GM23338 (cell line): ENCODE data around the gene REST. TPM values are rescaled to one million over a fixed set of nuclear protein-coding genes. Genes with fewer than 3 reads are reported as not detected.

ENCODE experiments used
- ATAC-seq: fragments of 200-7000 bp; cut with Tn5 transposase; 3 replicates; pipeline ENCODE4 v1.9.1; 2020
- DNase-seq: peaks from one replicate; pipeline ENCODE4 v3.0.0-alpha.2; 2015; ENCODE audit warnings: low spot score
- H2AFZ ChIP-seq: fragments of 200-600 bp; sonication (generic); 2 replicates; pipeline ENCODE4 v1.8.0; 2016; ENCODE audit warnings: antibody characterized with exemption, mild to moderate bottlenecking, moderate library complexity
- H3F3A ChIP-seq: fragments of 200-600 bp; sonication (generic); replicated peaks from 2 replicates; pipeline ENCODE4 v1.8.0; 2017; ENCODE audit warnings: antibody characterized with exemption, mixed run types, low read depth
- H3K27ac ChIP-seq: fragments of 200-600 bp; sonication (generic); 2 replicates; pipeline ENCODE4 v1.6.1; 2016; ENCODE audit warnings: low read depth
- H3K27me3 ChIP-seq: fragments of 200-600 bp; sonication (generic); 2 replicates; pipeline ENCODE4 v1.8.0; 2016; ENCODE audit warnings: mild to moderate bottlenecking, mixed run types, moderate library complexity; ENCODE audit not compliant: insufficient read depth
- H3K36me3 ChIP-seq: fragments of 200-600 bp; sonication (generic); 2 replicates; pipeline ENCODE4 v1.8.0; 2016; ENCODE audit warnings: mild to moderate bottlenecking; ENCODE audit not compliant: insufficient read depth
- H3K4me1 ChIP-seq: fragments of 200-600 bp; sonication (generic); 2 replicates; pipeline ENCODE4 v1.8.0; 2016; ENCODE audit warnings: mild to moderate bottlenecking, moderate library complexity; ENCODE audit not compliant: insufficient read depth
- H3K4me2 ChIP-seq: fragments of 200-600 bp; sonication (generic); 2 replicates; pipeline ENCODE4 v1.7.1; 2017; ENCODE audit warnings: mixed run types
- H3K4me3 ChIP-seq: fragments of 200-600 bp; sonication (generic); 2 replicates; pipeline ENCODE4 v1.6.1; 2016; ENCODE audit warnings: mixed run types
- H3K79me2 ChIP-seq: fragments of 200-600 bp; sonication (generic); replicated peaks from 2 replicates; pipeline ENCODE4 v1.8.0; 2017; ENCODE audit warnings: mild to moderate bottlenecking; ENCODE audit not compliant: insufficient read depth
- H3K9me2 ChIP-seq: fragments of 200-600 bp; sonication (generic); 2 replicates; pipeline ENCODE4 v1.8.0; 2017; ENCODE audit not compliant: insufficient read depth
- H4K20me1 ChIP-seq: fragments of 200-600 bp; sonication (generic); replicated peaks from 2 replicates; pipeline ENCODE4 v1.8.0; 2017; ENCODE audit warnings: mild to moderate bottlenecking; ENCODE audit not compliant: insufficient read depth
- H3K27ac Mint-ChIP-seq: 2 replicates; pipeline ENCODE4 v1.8.0; 2020; ENCODE audit warnings: inconsistent platforms, mild to moderate bottlenecking, moderate library complexity, mixed read lengths
- H3K27me3 Mint-ChIP-seq: 3 replicates; pipeline ENCODE4 v1.8.0; 2022; ENCODE audit warnings: low read depth, mild to moderate bottlenecking, moderate library complexity, mixed read lengths, inconsistent platforms; ENCODE audit not compliant: insufficient read depth, poor library complexity
- H3K36me3 Mint-ChIP-seq: 3 replicates; pipeline ENCODE4 v1.8.0; 2021; ENCODE audit warnings: low read depth, mild to moderate bottlenecking, inconsistent platforms, moderate library complexity, mixed read lengths
- H3K4me1 Mint-ChIP-seq: 3 replicates; pipeline ENCODE4 v1.8.0; 2020; ENCODE audit warnings: mild to moderate bottlenecking, inconsistent platforms, mixed read lengths
- H3K4me3 Mint-ChIP-seq: 3 replicates; pipeline ENCODE4 v1.8.0; 2021; ENCODE audit warnings: moderate library complexity, mild to moderate bottlenecking, inconsistent platforms, mixed read lengths
- H3K9me3 Mint-ChIP-seq: 3 replicates; pipeline ENCODE4 v1.8.0; 2020; ENCODE audit warnings: moderate library complexity, mild to moderate bottlenecking, inconsistent platforms, mixed read lengths
- CREB1 ChIP-seq: fragments of 250-450 bp; sonication (Bioruptor Pico); IDR thresholded peaks from 2 replicates; pipeline ENCODE4 v1.5.0; 2020; ENCODE audit warnings: low read depth, mild to moderate bottlenecking, moderate library complexity
- EZH2 ChIP-seq: fragments of 200-600 bp; sonication (generic); IDR thresholded peaks from one replicate; pipeline ENCODE4 v1.8.0; 2017; ENCODE audit warnings: antibody characterized with exemption, mild to moderate bottlenecking, low read depth; ENCODE audit not compliant: unreplicated experiment
- JUNB ChIP-seq: IDR thresholded peaks from one replicate; pipeline ENCODE4 v1.6.1; 2016; ENCODE audit warnings: antibody characterized with exemption; ENCODE audit not compliant: unreplicated experiment
- NANOG ChIP-seq: IDR thresholded peaks from 2 replicates; pipeline ENCODE4 v1.6.1; 2016; ENCODE audit warnings: antibody characterized with exemption, borderline replicate concordance
- POLR2AphosphoS5 ChIP-seq: IDR thresholded peaks from 2 replicates; pipeline ENCODE4 v1.6.1; 2016; ENCODE audit warnings: antibody characterized with exemption, low read depth
- STAT1 ChIP-seq: IDR thresholded peaks from one replicate; pipeline ENCODE4 v1.6.1; 2016; ENCODE audit warnings: antibody characterized with exemption; ENCODE audit not compliant: unreplicated experiment
- ZNF114 ChIP-seq: fragments of 250-450 bp; sonication (Bioruptor Pico); IDR thresholded peaks from 2 replicates; pipeline ENCODE4 v1.5.0; 2020; ENCODE audit warnings: mild to moderate bottlenecking, moderate library complexity
- polyA plus RNA-seq: library from polyadenylated mRNA; unstranded; fragments of >200 nt; fragmentation: Nextera tagmentation; extraction: Ambion mirVana; gene quantifications from 2 replicates; pipeline ENCODE4 v1.2.1, GENCODE V29; 2016
- total RNA-seq: library from RNA; depleted of rRNA; stranded (reverse); fragments of >200 nt; shearing (Covaris generic); gene quantifications from 2 replicates; pipeline ENCODE4 v1.2.3, GENCODE V29; 2014
- TF ChIP-seq, protein P1 (sequence below): IDR thresholded peaks from 2 replicates; pipeline ENCODE4 v1.6.1; 2016; ENCODE audit warnings: antibody characterized with exemption
- TF ChIP-seq, protein P2 (sequence below), 2 experiments: fragments of 200-600 bp in 1 of 2; sonication (generic) in 1 of 2; conservative IDR thresholded peaks; 2 replicates each; pipeline versions ENCODE4 v1.5.1 to v1.6.1; 2016 to 2017; ENCODE audit warnings: antibody characterized with exemption in 2 of 2, low read depth in 2 of 2, mild to moderate bottlenecking in 2 of 2, moderate library complexity in 1 of 2
- TF ChIP-seq, protein P3 (sequence below): fragments of 250-450 bp; sonication (Bioruptor Pico); IDR thresholded peaks from 2 replicates; pipeline ENCODE4 v1.5.0; 2020; ENCODE audit warnings: mild to moderate bottlenecking, moderate library complexity

REST gene
- total and polyA plus RNA-seq, 2 experiments from 2014 or later, result 44.7 to 61.5 TPM

DNA sequence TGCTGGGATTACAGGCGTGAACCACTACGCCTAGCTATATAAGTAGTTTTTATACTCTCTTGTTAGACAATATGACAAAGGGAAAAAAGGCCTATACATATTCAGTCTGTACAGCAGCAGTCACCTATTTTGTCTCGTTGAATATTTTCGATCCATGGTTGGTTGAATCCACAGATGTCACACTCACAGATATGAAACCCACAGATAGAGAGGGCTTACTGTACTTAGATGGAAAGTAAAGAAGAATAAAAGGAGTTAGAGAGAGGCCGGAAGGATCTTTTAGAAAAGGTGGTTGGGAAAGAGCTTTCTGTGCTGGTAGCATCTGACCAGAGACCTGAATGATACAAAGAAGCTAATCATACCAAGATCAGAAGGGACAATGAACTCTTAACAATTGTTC is 47.9 kb upstream of the REST start:
- H3K4me2 ChIP-seq, result no peak overlapping the region
- no peaks in the 10 kb centered on the region for H4K20me1 ChIP-seq
- H3K4me3 ChIP-seq, result no peak overlapping the region
- H3K4me1 Mint-ChIP-seq, result peaks cover 2% of the 10 kb centered on the region; the same call in 2 of the 3 replicates
- no peaks in the 10 kb centered on the region for H3K36me3 ChIP-seq
- no peak overlapping the region for H3K27ac ChIP-seq
- ATAC-seq (no peak), DNase-seq (no peak)
- no peak overlapping the region for H2AFZ ChIP-seq
- H3K9me2 ChIP-seq, result no peaks in the 10 kb centered on the region
- H3F3A ChIP-seq, result no peaks in the 10 kb centered on the region
- H3K4me1 ChIP-seq, result peaks cover 4% of the 10 kb centered on the region; the same call in 1 of the 2 replicates
- no peaks in the 10 kb centered on the region for H3K27me3 Mint-ChIP-seq
- no peaks in the 10 kb centered on the region for H3K27me3 ChIP-seq
- H3K36me3 Mint-ChIP-seq, result no peaks in the 10 kb centered on the region
- no peak overlapping the region for H3K27ac Mint-ChIP-seq
- TF ChIP-seq ZNF114 (CRISPR knock-in tag) (no peak), POLR2AphosphoS5 (no peak), JUNB (no peak), CREB1 (CRISPR knock-in tag) (no peak), EZH2 (no peak), STAT1 (no peak)
- TF ChIP-seq, protein P1, sequence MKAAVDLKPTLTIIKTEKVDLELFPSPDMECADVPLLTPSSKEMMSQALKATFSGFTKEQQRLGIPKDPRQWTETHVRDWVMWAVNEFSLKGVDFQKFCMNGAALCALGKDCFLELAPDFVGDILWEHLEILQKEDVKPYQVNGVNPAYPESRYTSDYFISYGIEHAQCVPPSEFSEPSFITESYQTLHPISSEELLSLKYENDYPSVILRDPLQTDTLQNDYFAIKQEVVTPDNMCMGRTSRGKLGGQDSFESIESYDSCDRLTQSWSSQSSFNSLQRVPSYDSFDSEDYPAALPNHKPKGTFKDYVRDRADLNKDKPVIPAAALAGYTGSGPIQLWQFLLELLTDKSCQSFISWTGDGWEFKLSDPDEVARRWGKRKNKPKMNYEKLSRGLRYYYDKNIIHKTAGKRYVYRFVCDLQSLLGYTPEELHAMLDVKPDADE, result no peak
- TF ChIP-seq, protein P2, sequence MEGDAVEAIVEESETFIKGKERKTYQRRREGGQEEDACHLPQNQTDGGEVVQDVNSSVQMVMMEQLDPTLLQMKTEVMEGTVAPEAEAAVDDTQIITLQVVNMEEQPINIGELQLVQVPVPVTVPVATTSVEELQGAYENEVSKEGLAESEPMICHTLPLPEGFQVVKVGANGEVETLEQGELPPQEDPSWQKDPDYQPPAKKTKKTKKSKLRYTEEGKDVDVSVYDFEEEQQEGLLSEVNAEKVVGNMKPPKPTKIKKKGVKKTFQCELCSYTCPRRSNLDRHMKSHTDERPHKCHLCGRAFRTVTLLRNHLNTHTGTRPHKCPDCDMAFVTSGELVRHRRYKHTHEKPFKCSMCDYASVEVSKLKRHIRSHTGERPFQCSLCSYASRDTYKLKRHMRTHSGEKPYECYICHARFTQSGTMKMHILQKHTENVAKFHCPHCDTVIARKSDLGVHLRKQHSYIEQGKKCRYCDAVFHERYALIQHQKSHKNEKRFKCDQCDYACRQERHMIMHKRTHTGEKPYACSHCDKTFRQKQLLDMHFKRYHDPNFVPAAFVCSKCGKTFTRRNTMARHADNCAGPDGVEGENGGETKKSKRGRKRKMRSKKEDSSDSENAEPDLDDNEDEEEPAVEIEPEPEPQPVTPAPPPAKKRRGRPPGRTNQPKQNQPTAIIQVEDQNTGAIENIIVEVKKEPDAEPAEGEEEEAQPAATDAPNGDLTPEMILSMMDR (conservative IDR thresholded peaks at IDR 0.05; ENCODE audit: low read depth in 2 of 2), result no peak
- no peak overlapping the region for H3K4me3 Mint-ChIP-seq
- peaks cover 2% of the 10 kb centered on the region; the same call in 1 of the 3 replicates for H3K9me3 Mint-ChIP-seq
- H3K79me2 ChIP-seq, result no peaks in the 10 kb centered on the region

DNA sequence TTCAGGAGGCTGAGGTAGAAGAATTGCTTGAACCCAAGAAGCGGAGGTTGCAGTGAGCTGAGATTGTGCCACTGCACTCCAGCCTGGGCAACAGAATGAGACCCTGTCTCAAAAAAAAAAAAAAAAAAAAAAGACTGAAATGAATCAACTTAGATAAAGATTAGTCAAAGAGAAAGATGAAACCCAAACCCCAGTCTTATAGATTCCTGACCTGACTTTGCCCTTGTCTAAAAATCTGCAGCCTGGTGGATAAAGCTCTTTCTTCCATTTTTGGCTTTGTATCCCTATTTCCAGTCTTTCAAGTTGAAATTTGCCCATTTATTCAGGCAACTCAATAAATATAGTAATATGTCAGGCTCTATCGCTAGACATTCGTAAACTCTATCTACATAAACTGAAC is 46.9 kb upstream of the REST start:
- H3K27me3 ChIP-seq, result no peaks in the 10 kb centered on the region
- H4K20me1 ChIP-seq, result no peaks in the 10 kb centered on the region
- peaks cover 4% of the 10 kb centered on the region; the same call in 1 of the 2 replicates for H3K4me1 ChIP-seq
- Mint-ChIP-seq H3K27ac (no peak overlapping the region), H3K36me3 (no peaks in the 10 kb centered on the region), H3K9me3 (peaks cover 2% of the 10 kb centered on the region; the same call in 1 of the 3 replicates), H3K4me1 (peaks cover 2% of the 10 kb centered on the region; the same call in 2 of the 3 replicates), H3K4me3 (no peak overlapping the region), H3K27me3 (no peaks in the 10 kb centered on the region)
- H3K36me3 ChIP-seq, result no peaks in the 10 kb centered on the region
- no peak overlapping the region for H3K4me3 ChIP-seq
- H3K27ac ChIP-seq, result no peak overlapping the region; the same call in 1 of the 2 replicates
- no peak overlapping the region for H2AFZ ChIP-seq
- H3K9me2 ChIP-seq, result no peaks in the 10 kb centered on the region
- ATAC-seq, result no peak
- no peak for TF ChIP-seq STAT1
- no peak for TF ChIP-seq NANOG
- TF ChIP-seq, protein P3, sequence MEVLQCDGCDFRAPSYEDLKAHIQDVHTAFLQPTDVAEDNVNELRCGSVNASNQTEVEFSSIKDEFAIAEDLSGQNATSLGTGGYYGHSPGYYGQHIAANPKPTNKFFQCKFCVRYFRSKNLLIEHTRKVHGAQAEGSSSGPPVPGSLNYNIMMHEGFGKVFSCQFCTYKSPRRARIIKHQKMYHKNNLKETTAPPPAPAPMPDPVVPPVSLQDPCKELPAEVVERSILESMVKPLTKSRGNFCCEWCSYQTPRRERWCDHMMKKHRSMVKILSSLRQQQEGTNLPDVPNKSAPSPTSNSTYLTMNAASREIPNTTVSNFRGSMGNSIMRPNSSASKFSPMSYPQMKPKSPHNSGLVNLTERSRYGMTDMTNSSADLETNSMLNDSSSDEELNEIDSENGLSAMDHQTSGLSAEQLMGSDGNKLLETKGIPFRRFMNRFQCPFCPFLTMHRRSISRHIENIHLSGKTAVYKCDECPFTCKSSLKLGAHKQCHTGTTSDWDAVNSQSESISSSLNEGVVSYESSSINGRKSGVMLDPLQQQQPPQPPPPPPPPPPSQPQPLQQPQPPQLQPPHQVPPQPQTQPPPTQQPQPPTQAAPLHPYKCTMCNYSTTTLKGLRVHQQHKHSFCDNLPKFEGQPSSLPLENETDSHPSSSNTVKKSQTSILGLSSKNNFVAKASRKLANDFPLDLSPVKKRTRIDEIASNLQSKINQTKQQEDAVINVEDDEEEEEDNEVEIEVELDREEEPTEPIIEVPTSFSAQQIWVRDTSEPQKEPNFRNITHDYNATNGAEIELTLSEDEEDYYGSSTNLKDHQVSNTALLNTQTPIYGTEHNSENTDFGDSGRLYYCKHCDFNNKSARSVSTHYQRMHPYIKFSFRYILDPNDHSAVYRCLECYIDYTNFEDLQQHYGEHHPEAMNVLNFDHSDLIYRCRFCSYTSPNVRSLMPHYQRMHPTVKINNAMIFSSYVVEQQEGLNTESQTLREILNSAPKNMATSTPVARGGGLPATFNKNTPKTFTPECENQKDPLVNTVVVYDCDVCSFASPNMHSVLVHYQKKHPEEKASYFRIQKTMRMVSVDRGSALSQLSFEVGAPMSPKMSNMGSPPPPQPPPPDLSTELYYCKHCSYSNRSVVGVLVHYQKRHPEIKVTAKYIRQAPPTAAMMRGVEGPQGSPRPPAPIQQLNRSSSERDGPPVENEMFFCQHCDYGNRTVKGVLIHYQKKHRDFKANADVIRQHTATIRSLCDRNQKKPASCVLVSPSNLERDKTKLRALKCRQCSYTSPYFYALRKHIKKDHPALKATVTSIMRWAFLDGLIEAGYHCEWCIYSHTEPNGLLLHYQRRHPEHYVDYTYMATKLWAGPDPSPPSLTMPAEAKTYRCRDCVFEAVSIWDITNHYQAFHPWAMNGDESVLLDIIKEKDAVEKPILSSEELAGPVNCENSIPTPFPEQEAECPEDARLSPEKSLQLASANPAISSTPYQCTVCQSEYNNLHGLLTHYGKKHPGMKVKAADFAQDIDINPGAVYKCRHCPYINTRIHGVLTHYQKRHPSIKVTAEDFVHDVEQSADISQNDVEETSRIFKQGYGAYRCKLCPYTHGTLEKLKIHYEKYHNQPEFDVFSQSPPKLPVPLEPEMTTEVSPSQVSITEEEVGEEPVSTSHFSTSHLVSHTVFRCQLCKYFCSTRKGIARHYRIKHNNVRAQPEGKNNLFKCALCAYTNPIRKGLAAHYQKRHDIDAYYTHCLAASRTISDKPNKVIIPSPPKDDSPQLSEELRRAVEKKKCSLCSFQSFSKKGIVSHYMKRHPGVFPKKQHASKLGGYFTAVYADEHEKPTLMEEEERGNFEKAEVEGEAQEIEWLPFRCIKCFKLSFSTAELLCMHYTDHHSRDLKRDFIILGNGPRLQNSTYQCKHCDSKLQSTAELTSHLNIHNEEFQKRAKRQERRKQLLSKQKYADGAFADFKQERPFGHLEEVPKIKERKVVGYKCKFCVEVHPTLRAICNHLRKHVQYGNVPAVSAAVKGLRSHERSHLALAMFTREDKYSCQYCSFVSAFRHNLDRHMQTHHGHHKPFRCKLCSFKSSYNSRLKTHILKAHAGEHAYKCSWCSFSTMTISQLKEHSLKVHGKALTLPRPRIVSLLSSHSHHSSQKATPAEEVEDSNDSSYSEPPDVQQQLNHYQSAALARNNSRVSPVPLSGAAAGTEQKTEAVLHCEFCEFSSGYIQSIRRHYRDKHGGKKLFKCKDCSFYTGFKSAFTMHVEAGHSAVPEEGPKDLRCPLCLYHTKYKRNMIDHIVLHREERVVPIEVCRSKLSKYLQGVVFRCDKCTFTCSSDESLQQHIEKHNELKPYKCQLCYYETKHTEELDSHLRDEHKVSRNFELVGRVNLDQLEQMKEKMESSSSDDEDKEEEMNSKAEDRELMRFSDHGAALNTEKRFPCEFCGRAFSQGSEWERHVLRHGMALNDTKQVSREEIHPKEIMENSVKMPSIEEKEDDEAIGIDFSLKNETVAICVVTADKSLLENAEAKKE (CRISPR knock-in tag), result no peak
- no peak for TF ChIP-seq JUNB
- no peak for TF ChIP-seq POLR2AphosphoS5
- DNase-seq, result no peak
- H3K79me2 ChIP-seq, result no peaks in the 10 kb centered on the region
- no peak overlapping the region for H3K4me2 ChIP-seq
- H3F3A ChIP-seq, result no peaks in the 10 kb centered on the region
